Mucosa of descending colon (tissue), 3 donors: ENCODE data around the gene C1QTNF5. TPM values are rescaled to one million over a fixed set of nuclear protein-coding genes. Genes with fewer than 3 reads are reported as not detected.

Source experiments
- ATAC-seq: fragments of 200-7000 bp; cut with Tn5 transposase; one replicate; pipeline ENCODE4 v1.9.1; 2020; ENCODE audit warnings: mild to moderate bottlenecking, moderate library complexity
- DNase-seq, 3 donors: peaks; one replicate each; pipeline ENCODE4 v3.0.0-alpha.2; 2020
- H3K36me3 ChIP-seq: fragments of 200-600 bp; one replicate; pipeline ENCODE4 v1.8.0; 2021; ENCODE audit warnings: low read depth, mild to moderate bottlenecking
- H3K4me1 ChIP-seq: fragments of 200-600 bp; one replicate; pipeline ENCODE4 v1.8.0; 2021; ENCODE audit warnings: low read depth, mild to moderate bottlenecking
- H3K4me3 ChIP-seq: fragments of 200-600 bp; one replicate; pipeline ENCODE4 v1.8.0; 2021; ENCODE audit warnings: mild to moderate bottlenecking
- H3K9me3 ChIP-seq: fragments of 200-600 bp; one replicate; pipeline ENCODE4 v1.8.0; 2021; ENCODE audit warnings: mild to moderate bottlenecking
- CTCF ChIP-seq: fragments of 200-600 bp; IDR thresholded peaks from one replicate; pipeline ENCODE4 v1.8.0; 2022; ENCODE audit warnings: antibody characterized with exemption, mild to moderate bottlenecking
- intact Hi-C, 2 donors: fragments of 100-400 bp; cut with DNase I in 1 of 2; cut with micrococcal nuclease in 1 of 2; formaldehyde crosslinking; loops; one replicate each; pipeline versions ENCODE4 v1.11.0 to v1.11.1; 2022; cut with DNase I, micrococcal nuclease
- microRNA-seq: library from miRNA; unstranded; fragments of <30 nt; microRNA quantifications from one replicate; pipeline ENCODE4, GENCODE V29; 2019
- total RNA-seq, 3 donors: library from RNA; stranded (reverse); fragmentation: NEBNext Ultra II Directional in 2 of 3; extraction: Animal tissue kit (Norgen Biotek cat#: 25700) in 2 of 3; gene quantifications; one replicate each; pipeline versions ENCODE4 v1.2.1 to v1.2.4, GENCODE V29; 2021 to 2023
- donor health status: DM: no; HTN: no; CAD: no; lungs with moderate emphysema.
- donor health status: DM: no; HTN: no; CAD: no.
- donor health status: DM: no; HTN: yes; CAD: no.

The C1QTNF5 gene
- total RNA-seq, 3 donors from 2014 or later = 5.1 to 13.9 (median 9.3) TPM

- H3K4me3 ChIP-seq = no peak overlapping the region
- no peak for TF ChIP-seq CTCF
- no peaks in the 10 kb centered on the region for H3K4me1 ChIP-seq
- DNase-seq = no peak
- no peaks in the 10 kb centered on the region for H3K36me3 ChIP-seq
- no peaks in the 10 kb centered on the region for H3K9me3 ChIP-seq
- intact Hi-C loops = no loop called here
- no peak for ATAC-seq
Observed at GRCh38 chr11:119297938-119298337, 42.7 kb downstream of the C1QTNF5 start.

- Histone ChIP-seq H3K4me3 (no peak overlapping the region), H3K9me3 (peaks cover 10% of the 10 kb centered on the region), H3K4me1 (no peaks in the 10 kb centered on the region), H3K36me3 (no peaks in the 10 kb centered on the region)
- intact Hi-C loops = no loop called here
- TF ChIP-seq CTCF = no peak
- DNase-seq (no peak), ATAC-seq (no peak)
Observed at GRCh38 chr11:119295178-119295577, 45.5 kb downstream of the C1QTNF5 start.

GRCh38 chr11:119293461-119293860 is 47.2 kb downstream of the C1QTNF5 start:
- Histone ChIP-seq H3K9me3 (peaks cover 11% of the 10 kb centered on the region), H3K36me3 (no peaks in the 10 kb centered on the region), H3K4me1 (no peaks in the 10 kb centered on the region), H3K4me3 (no peak overlapping the region)
- no peak for ATAC-seq
- DNase-seq = no peak
- intact Hi-C loops = no loop called here
- no peak for TF ChIP-seq CTCF

GRCh38 chr11:119290894-119291497 is 49.7 kb downstream of the C1QTNF5 start:
- intact Hi-C loops = no loop called here
- H3K36me3 ChIP-seq = no peaks in the 10 kb centered on the region
- H3K9me3 ChIP-seq = peaks cover 11% of the 10 kb centered on the region
- no peaks in the 10 kb centered on the region for H3K4me1 ChIP-seq
- H3K4me3 ChIP-seq = no peak overlapping the region
- TF ChIP-seq CTCF = no peak
- ATAC-seq (no peak), DNase-seq (no peak)

Small RNAs within 50 kb of the gene (microRNA-seq; reads per million reads assigned to microRNA genes)
- gene MIR6756 = not detected

Other genes with a start within 250 kb of the C1QTNF5 start
- gene DPAGT1, start 239.0 kb downstream of the C1QTNF5 start, total RNA-seq = 10 to 100 TPM; 36.9 to 48.2 (median 39.5) TPM
- gene C2CD2L, start 233.5 kb downstream of the C1QTNF5 start, total RNA-seq = 10 to 100 TPM; 25.8 to 47.1 (median 36.1) TPM
- 10 to 100 TPM; 37.2 to 58.1 (median 42.2) TPM for gene HINFP, start 219.3 kb downstream of the C1QTNF5 start, total RNA-seq
- gene ABCG4, start 191.8 kb downstream of the C1QTNF5 start, total RNA-seq = under 1 TPM in 2 of 3 donors, not detected in 1; 0.07 to 0.85 TPM
- gene NLRX1, start 172.2 kb downstream of the C1QTNF5 start, total RNA-seq = 10 to 100 TPM; 14.1 to 19.3 (median 16.3) TPM
- gene NHERF4, start 155.4 kb downstream of the C1QTNF5 start, total RNA-seq = 100 to 1,000 TPM in 1 of 3 donors, 10 to 100 TPM in 2; 52.9 to 151 (median 75.8) TPM
- 10 to 100 TPM; 11.0 to 24.4 (median 13.1) TPM for gene CBL, start 134.5 kb downstream of the C1QTNF5 start, total RNA-seq
- gene MCAM, start 23.8 kb downstream of the C1QTNF5 start, total RNA-seq = 100 to 1,000 TPM in 1 of 3 donors, 10 to 100 TPM in 1, 1 to 10 TPM in 1; 9.7 to 186 (median 32.5) TPM
- gene RNF26, start 6.4 kb downstream of the C1QTNF5 start, total RNA-seq = 10 to 100 TPM; 20.7 to 24.7 (median 23.7) TPM
- gene MFRP, start 5.8 kb upstream of the C1QTNF5 start, total RNA-seq = not detected
- 10 to 100 TPM; 16.9 to 84.3 (median 26.7) TPM for gene USP2, start 40.8 kb upstream of the C1QTNF5 start, total RNA-seq
- 10 to 100 TPM in 2 of 3 donors, 1 to 10 TPM in 1; 2.8 to 32.5 (median 28.3) TPM for gene THY1, start 82.3 kb upstream of the C1QTNF5 start, total RNA-seq